B cell (primary cell): ENCODE results near the gene FCF1. TPM values are rescaled to one million over a fixed set of nuclear protein-coding genes. Genes with fewer than 3 reads are reported as not detected.

ENCODE experiments used
- ATAC-seq: fragments of 200-7000 bp; cut with Tn5 transposase; one replicate; pipeline ENCODE4 v1.10.0; 2021; ENCODE audit warnings: low read depth, mild to moderate bottlenecking, moderate number of reproducible peaks, moderate library complexity
- CTCF ChIA-PET: fragments of 350-600 bp; sonication (Branson Sonifier 250); formaldehyde crosslinking; loops from one replicate; lab custom pipeline; 2021; ENCODE audit warnings: antibody characterized with exemption, inconsistent platforms; lab: Charles Lee
- POLR2A ChIA-PET: fragments of 350-600 bp; sonication (Branson Sonifier 250); formaldehyde crosslinking; loops from one replicate; lab custom pipeline; 2021; ENCODE audit warnings: antibody characterized with exemption; lab: Charles Lee
- DNase-seq: peaks from one replicate; pipeline ENCODE4 v3.0.0; 2013
- H2AFZ ChIP-seq: 2 replicates; pipeline ENCODE4 v1.6.1; 2012; ENCODE audit warnings: mild to moderate bottlenecking, low read depth, low read length; ENCODE audit not compliant: insufficient read depth, poor library complexity, severe bottlenecking
- H3K27ac ChIP-seq, 2 donors: 1 replicate in 1 of 2; 2 replicates in 1 of 2; pipeline ENCODE4 v1.5.1; 2012 to 2013; ENCODE audit warnings: low read length in 2 of 2, mild to moderate bottlenecking in 2 of 2, moderate library complexity in 1 of 2
- H3K27me3 ChIP-seq, 4 experiments: fragments of 200-600 bp in 1 of 4; sonication (generic) in 1 of 4; replicated peaks in 1 of 4; 1 replicate in 2 of 4; 2 replicates in 2 of 4; pipeline versions ENCODE4 v1.6.1 to v1.7.0; 2013 to 2016; ENCODE audit warnings: low read length in 3 of 4, mild to moderate bottlenecking in 2 of 4, mixed read lengths in 1 of 4, moderate library complexity in 1 of 4; ENCODE audit not compliant: insufficient read depth in 4 of 4, control insufficient read depth in 3 of 4; ENCODE audit errors: control extremely low read depth in 1 of 4
- H3K36me3 ChIP-seq, 2 experiments: replicated peaks in 1 of 2; 1 replicate in 1 of 2; 2 replicates in 1 of 2; pipeline versions ENCODE4 v1.6.1 to v1.7.1; 2013; ENCODE audit warnings: low read length in 1 of 2; ENCODE audit not compliant: insufficient read depth in 2 of 2, control insufficient read depth in 1 of 2; ENCODE audit errors: control extremely low read depth in 1 of 2, extremely low read depth in 1 of 2
- H3K4me1 ChIP-seq, 2 donors: fragments of 200-600 bp in 1 of 2; sonication (generic) in 1 of 2; 1 replicate in 1 of 2; 2 replicates in 1 of 2; pipeline versions ENCODE4 v1.5.1 to v1.6.1; 2013 to 2017; ENCODE audit warnings: low read length in 2 of 2; ENCODE audit not compliant: control insufficient read depth in 2 of 2, insufficient read depth in 2 of 2
- H3K4me2 ChIP-seq: replicated peaks from 2 replicates; pipeline ENCODE3; 2012; ENCODE audit warnings: mild to moderate bottlenecking, low read depth, low read length; ENCODE audit not compliant: poor library complexity, severe bottlenecking
- H3K4me3 ChIP-seq, 5 experiments: fragments of 200-600 bp in 1 of 5; sonication (generic) in 1 of 5; 1 replicate in 3 of 5; 2 replicates in 2 of 5; pipeline versions ENCODE4 v1.5.1 to v1.7.0; 2011 to 2016; ENCODE audit warnings: low read length in 4 of 5, mild to moderate bottlenecking in 4 of 5, low read depth in 2 of 5, control low read depth in 1 of 5, moderate library complexity in 1 of 5; ENCODE audit not compliant: insufficient read depth in 1 of 5; ENCODE audit errors: control extremely low read depth in 1 of 5, extremely low read depth in 1 of 5
- H3K79me2 ChIP-seq: fragments of 200-600 bp; sonication (generic); one replicate; pipeline ENCODE4 v1.6.0; 2016; ENCODE audit warnings: low read length; ENCODE audit not compliant: control insufficient read depth, insufficient read depth
- H3K9ac ChIP-seq: fragments of 200-600 bp; sonication (generic); 2 replicates; pipeline ENCODE4 v1.6.1; 2017; ENCODE audit warnings: mild to moderate bottlenecking, low read length, moderate library complexity
- H3K9me3 ChIP-seq, 3 donors: one replicate each; pipeline versions ENCODE4 v1.6.1 to v1.7.1; 2013; ENCODE audit warnings: low read length in 2 of 3; ENCODE audit not compliant: control insufficient read depth in 2 of 3, insufficient read depth in 1 of 3; ENCODE audit errors: control extremely low read depth in 1 of 3
- H4K20me1 ChIP-seq: 2 replicates; pipeline ENCODE4 v1.6.0; 2012; ENCODE audit warnings: mild to moderate bottlenecking, low read length; ENCODE audit not compliant: insufficient read depth, control insufficient read depth, poor library complexity, severe bottlenecking
- H3K27ac Mint-ChIP-seq: one replicate; pipeline ENCODE4 v1.8.0; 2021; ENCODE audit warnings: mixed read lengths
- H3K27me3 Mint-ChIP-seq: one replicate; pipeline ENCODE4 v1.8.0; 2021; ENCODE audit warnings: mixed read lengths
- H3K4me1 Mint-ChIP-seq: one replicate; pipeline ENCODE4 v1.8.0; 2021; ENCODE audit warnings: mixed read lengths
- H3K4me3 Mint-ChIP-seq: one replicate; pipeline ENCODE4 v1.8.0; 2021; ENCODE audit warnings: mixed read lengths
- H3K9me3 Mint-ChIP-seq: one replicate; pipeline ENCODE4 v1.8.0; 2022; ENCODE audit warnings: mixed read lengths; ENCODE audit not compliant: insufficient read depth
- EZH2 ChIP-seq: IDR thresholded peaks from 2 replicates; pipeline ENCODE4 v1.6.1; 2012; ENCODE audit warnings: borderline replicate concordance, low read depth, mild to moderate bottlenecking, moderate library complexity, low read length; ENCODE audit not compliant: insufficient read depth, poor library complexity, severe bottlenecking
- WGBS: methylation state at CpG from one replicate; pipeline ENCODE4 v1.1.5; 2013; ENCODE audit warnings: missing lambda C conversion rate; ENCODE audit not compliant: insufficient coverage; 5-methylcytosine and 5-hydroxymethylcytosine counted together
- intact Hi-C: fragments of 100-400 bp; cut with micrococcal nuclease; formaldehyde crosslinking; loops from one replicate; pipeline ENCODE4 v1.10.0; 2022
- polyA plus RNA-seq: library from polyadenylated mRNA; depleted of rRNA; stranded (reverse); fragments of >200 nt; gene quantifications from 2 replicates; pipeline ENCODE4 v1.2.3, GENCODE V29; 2012
- total RNA-seq, 2 donors: library from RNA; stranded (reverse); fragments of 120-200 nt in 1 of 2; gene quantifications; 1 replicate in 1 of 2; 2 replicates in 1 of 2; pipeline versions ENCODE4 v1.2.3 to v1.2.4, GENCODE V29; 2013 to 2022
- TF ChIP-seq, protein P1 (sequence below): fragments of 200-600 bp; IDR thresholded peaks from one replicate; pipeline ENCODE4 v1.8.0; 2022; ENCODE audit warnings: antibody characterized with exemption, mild to moderate bottlenecking

FCF1 gene
- total and polyA plus RNA-seq, 2 donors (not counting 1 experiment from before 2014, with no cell fraction given), result 21.1 to 41.6 TPM

DNA sequence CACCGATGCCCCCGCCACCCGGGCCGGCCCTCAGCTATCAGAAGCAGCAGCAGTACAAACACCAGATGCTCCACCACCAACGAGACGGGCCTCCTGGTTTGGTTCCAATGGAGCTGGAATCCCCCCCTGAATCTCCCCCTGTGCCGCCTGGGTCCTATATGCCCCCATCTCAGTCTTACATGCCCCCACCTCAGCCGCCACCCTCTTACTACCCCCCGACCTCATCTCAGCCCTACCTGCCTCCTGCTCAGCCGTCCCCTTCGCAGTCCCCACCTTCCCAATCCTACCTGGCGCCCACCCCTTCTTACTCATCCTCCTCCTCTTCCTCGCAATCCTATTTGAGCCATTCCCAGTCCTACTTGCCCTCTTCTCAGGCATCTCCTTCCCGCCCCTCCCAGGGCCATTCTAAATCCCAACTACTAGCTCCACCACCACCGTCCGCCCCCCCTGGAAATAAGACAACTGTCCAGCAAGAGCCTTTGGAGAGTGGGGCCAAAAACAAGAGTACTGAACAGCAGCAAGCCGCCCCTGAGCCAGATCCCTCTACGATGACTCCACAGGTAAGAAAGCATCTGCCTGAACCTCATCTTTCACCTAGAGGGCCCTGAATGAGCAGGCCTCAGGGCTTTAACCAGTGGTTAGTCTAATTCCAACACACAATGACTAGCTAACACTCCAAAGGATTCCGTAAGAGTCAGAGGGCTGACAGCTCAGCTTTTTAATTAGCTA lies 51.0 kb downstream of the FCF1 start:
- Mint-ChIP-seq H3K4me3 (peak overlapping the region; percentile 93), H3K9me3 (no peaks in the 10 kb centered on the region), H3K27ac (peak overlapping the region; percentile 98), H3K4me1 (peaks cover 58% of the 10 kb centered on the region), H3K27me3 (no peaks in the 10 kb centered on the region)
- Histone ChIP-seq H3K79me2 (peaks cover 75% of the 10 kb centered on the region), H3K27me3 (no peaks in the 10 kb centered on the region), H2AFZ (peak overlapping the region; percentile 78), H3K4me3 (peak overlapping the region; percentile 61 to 98 (median 94)), H3K36me3 (peaks cover 3% of the 10 kb centered on the region in 2 experiments), H3K9me3 (no peaks in the 10 kb centered on the region), H3K27ac (peak overlapping the region; percentile 88 to 95), H4K20me1 (peaks cover 5% of the 10 kb centered on the region), H3K4me2 (peak overlapping the region; percentile 84), H3K4me1 (peaks cover 43 to 51% of the 10 kb centered on the region in 2 donors), H3K9ac (peak overlapping the region; percentile 98)
- no peak for ATAC-seq
- WGBS, result 2% methylated on average over 17 of the region's 19 CpGs
- CTCF ChIA-PET, result interaction anchor here (1.1 to 2.7 kb wide), 7 partner anchors 10 to 152 kb away, joined by 3 to 12 read pairs (median 4); partner anchors contain the start of genes AREL1, FCF1 and LTBP2
- POLR2A ChIA-PET, result interaction anchor here (1.2 kb wide), 2 partner anchors 51 to 72 kb away, joined by 3 to 4 read pairs; partner anchors contain the start of genes AREL1 and FCF1
- intact Hi-C loops, result loop anchor here (1.0 to 5.0 kb wide), 6 partner anchors 51 to 1707 kb away; partner anchors contain the start of genes ALDH6A1, AREL1, DLST and FCF1
- DNase-seq, result no peak
- TF ChIP-seq EZH2, result no peak
- TF ChIP-seq, protein P1, sequence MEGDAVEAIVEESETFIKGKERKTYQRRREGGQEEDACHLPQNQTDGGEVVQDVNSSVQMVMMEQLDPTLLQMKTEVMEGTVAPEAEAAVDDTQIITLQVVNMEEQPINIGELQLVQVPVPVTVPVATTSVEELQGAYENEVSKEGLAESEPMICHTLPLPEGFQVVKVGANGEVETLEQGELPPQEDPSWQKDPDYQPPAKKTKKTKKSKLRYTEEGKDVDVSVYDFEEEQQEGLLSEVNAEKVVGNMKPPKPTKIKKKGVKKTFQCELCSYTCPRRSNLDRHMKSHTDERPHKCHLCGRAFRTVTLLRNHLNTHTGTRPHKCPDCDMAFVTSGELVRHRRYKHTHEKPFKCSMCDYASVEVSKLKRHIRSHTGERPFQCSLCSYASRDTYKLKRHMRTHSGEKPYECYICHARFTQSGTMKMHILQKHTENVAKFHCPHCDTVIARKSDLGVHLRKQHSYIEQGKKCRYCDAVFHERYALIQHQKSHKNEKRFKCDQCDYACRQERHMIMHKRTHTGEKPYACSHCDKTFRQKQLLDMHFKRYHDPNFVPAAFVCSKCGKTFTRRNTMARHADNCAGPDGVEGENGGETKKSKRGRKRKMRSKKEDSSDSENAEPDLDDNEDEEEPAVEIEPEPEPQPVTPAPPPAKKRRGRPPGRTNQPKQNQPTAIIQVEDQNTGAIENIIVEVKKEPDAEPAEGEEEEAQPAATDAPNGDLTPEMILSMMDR, result no peak

DNA sequence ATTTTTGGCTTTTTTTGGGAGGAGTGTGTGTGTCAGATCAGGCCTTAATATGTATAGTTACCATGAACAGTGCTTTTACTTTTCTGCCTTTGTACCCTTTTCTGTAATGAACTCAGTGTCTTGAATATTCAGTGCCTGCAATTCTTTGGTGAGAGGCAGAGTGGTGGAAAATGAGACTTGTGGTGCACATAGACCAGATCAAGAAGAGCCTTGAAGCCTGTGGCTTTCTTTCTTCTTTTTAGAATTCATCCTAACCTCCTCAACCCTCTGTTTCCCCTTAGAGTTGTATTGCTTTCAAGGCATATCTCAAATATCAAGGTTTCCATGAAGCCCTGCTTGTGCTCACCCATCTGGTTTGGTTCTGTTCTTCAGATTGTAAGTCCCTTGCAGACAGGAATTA lies 52.8 kb downstream of the FCF1 start:
- intact Hi-C loops, result no loop called here

More for the DNA sequence above, 52.8 kb downstream of the FCF1 start:
- DNase-seq (no peak), ATAC-seq (no peak)
- H3K79me2 ChIP-seq, result peaks cover 88% of the 10 kb centered on the region
- H3K9ac ChIP-seq, result peak overlapping the region; percentile 98
- no peaks in the 10 kb centered on the region for H3K27me3 ChIP-seq
- TF ChIP-seq, protein P1, result no peak
- TF ChIP-seq EZH2, result no peak
- Mint-ChIP-seq H3K4me1 (peaks cover 65% of the 10 kb centered on the region), H3K4me3 (peak overlapping the region; percentile 93), H3K27me3 (no peaks in the 10 kb centered on the region), H3K9me3 (no peaks in the 10 kb centered on the region), H3K27ac (peak overlapping the region; percentile 43)
- H3K4me3 ChIP-seq, result peak overlapping the region in 1 of 5 experiments; percentile 98
- POLR2A ChIA-PET, result no interaction called here
- peak overlapping the region in 1 of 2 donors; percentile 26 for H3K27ac ChIP-seq
- H3K4me1 ChIP-seq, result peaks cover 43 to 51% of the 10 kb centered on the region in 2 donors
- CTCF ChIA-PET, result no interaction called here
- peak overlapping the region; percentile 84 for H3K4me2 ChIP-seq
- peaks cover 5% of the 10 kb centered on the region for H4K20me1 ChIP-seq
- no peaks in the 10 kb centered on the region for H3K9me3 ChIP-seq
- no peak overlapping the region for H2AFZ ChIP-seq
- peaks cover 3% of the 10 kb centered on the region in 2 experiments for H3K36me3 ChIP-seq
